Activated T-cell treated with anti-CD3 and anti-CD28 coated beads for 4 hours (primary cell): ENCODE data around the gene ZCCHC24.
A peak's percentile ranks its signal among the peaks of the same experiment; 100 is the strongest.

Experiments used
- DNase-seq: peaks from one replicate; pipeline ENCODE4 v3.0.0-alpha.2; 2020

Gene ZCCHC24

GRCh38 chr10:79409726-79410085, 35.7 kb downstream of the ZCCHC24 start:
- no peak for DNase-seq

DNA sequence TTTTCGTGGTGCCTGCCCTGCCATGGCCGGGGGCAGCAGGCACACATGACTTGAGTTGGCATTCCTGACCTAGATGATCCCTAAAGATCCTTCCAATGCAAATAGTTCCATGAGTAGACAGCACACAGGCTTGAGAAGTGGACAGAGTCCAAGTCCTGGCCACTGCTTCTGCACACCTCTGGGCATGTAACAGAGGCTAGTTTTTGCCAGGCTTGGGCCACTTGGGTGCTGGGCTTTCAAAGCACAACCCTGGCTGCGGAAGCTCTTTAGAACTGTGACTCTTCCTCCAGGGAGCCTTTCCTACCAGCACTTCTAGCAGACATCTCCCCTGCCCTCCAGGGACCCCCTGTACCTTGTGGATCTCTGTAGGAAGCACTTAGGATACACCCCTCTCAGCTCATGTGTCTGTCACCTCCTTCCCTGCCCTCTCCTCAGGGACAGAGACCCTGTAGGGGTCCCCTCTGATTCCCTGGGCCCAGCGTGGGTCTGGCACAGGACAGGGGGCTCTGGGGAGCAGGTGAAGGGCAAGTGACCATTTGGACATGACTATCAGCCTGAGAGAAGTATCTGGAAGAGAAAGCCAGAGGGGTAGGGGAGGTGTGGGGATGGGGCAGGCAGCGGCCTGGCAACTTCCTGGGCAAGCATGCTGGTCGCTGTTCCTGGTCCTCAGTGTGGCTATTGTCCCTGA, 36.2 kb downstream of the ZCCHC24 start:
- no peak for DNase-seq

DNA sequence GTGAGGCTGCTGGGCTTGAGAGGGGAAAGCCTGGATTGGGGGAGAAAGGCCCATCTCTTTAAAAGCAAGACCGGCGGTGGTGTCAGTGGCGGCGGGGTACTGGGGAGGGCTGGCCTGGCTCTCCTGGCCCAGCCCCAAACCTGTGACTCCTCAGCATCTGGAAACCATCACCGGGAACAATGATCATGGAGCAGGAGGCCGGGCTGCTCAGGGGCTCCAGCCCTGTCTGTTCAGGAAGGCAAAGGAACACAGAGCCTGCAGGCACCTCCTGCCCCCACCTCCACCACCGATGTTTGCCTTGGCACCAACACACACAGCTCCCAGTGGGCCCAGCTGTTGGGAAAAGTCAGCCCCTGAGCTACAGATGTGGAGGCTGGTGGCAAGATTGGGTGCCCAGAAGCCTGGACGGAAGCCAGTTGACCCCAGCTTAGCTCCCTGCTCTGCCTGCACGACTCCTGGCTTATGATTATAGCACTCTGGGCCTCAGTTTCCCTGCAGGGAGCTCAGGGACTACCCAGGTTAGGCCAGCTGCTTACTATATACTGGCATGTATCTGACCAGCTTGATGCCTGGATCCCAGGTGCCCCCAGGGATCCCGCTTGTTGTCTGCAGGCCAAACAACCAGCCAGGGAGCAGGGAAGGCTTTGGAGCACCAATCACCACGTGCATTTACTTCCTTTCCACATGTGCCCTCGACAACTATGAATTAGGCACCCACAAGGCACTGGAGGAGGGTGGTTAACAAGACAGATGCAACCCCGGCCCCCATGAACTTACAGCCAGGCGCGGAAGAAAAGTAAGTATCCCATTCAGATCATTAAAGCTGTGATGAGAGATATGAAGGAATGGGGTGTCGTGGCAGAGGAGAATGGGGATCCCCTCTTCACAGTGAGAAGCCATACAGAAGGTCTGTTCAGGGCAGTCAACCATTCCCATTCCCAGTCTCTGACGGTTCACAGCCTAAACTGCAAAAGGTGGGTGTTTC, 37.3 kb downstream of the ZCCHC24 start:
- DNase-seq, result no peak

GRCh38 chr10:79407423-79407796, 38.0 kb downstream of the ZCCHC24 start:
- no peak for DNase-seq

- DNase-seq, result no peak
Measured at GRCh38 chr10:79406683-79407422, 38.6 kb downstream of the ZCCHC24 start.

DNA sequence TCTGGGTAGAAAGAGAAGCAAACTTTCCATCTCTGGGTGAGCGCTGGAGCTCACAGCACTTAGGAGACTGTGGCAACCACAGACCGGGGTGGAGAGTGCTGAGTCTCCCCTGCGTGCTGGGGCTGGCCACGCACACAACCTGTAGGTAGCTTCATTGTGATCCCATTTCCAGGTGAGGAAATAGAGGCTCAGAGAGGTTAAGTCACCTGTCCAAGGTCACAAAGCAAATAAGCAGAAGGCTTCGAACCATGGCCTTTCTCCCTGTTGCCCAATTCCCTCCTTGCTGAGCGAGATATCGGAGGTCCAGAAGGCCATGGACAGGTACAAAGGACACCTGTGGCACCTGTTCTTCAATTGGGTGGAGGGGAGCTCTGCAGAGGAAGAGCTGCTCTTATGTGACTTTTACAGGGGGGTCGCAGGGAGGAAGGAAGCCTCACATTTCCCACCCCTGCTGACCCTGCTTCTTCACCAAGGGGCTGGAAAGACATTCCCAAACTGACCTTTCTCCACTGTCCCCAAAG, 39.4 kb downstream of the ZCCHC24 start:
- no peak for DNase-seq

DNA sequence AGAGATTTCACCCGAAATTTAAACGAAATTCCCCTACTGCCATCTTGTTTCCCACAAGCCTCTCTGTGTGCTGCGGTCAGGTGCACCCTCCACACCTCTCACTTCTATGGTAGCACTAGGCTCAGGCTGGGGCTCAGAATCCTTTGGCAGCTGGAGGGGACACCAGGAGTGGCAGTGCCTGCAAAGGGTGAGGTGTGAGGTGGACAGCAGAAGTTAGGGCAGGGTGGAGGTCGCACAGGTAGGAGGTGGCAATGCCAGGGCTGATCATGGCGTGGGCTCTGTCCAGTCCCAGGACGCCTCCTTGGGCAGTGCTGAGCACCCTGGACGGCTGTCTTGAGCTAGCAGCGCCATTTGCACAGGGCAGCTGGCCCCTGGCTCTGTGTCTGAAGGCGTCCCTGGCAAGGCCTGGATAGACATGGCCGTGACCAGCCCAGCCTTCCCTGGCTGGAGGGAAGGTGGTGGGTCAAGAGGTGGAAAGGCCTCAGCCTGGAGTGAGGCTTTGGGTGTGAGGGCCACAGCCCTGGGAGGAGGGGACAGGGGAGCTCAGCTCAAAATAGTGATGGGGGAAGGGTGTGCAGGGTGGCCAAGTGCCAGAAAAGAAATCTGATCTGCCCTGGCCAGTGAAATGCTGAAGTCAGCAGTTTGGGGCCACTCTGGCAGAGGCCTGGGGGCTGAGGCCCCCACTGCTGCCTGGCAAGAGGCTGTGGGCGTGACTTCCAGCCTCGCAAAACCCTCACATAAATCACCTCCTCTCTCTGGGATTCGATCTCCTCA, 40.0 kb downstream of the ZCCHC24 start:
- no peak for DNase-seq

GRCh38 chr10:79404690-79405131, 40.7 kb downstream of the ZCCHC24 start:
- DNase-seq, result no peak

DNA sequence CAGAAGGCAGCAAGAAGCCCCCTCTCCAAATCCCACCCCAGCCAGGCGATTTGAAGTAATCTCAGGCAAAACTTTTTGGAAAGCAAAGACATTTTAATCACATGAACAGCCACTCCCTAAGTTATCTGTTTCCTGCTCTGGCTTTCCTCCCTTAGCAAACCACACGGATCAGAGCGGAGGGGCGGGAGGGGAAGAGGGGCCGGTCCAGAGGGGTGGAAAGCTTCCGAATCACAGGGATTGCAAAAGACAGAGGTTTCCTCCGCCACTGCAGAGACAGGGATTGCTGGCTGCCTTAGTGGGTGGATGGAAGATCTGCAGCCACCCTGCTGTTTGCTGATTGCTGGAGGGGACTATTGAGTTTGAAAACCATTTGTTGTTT, 41.2 kb downstream of the ZCCHC24 start:
- no peak for DNase-seq

DNA sequence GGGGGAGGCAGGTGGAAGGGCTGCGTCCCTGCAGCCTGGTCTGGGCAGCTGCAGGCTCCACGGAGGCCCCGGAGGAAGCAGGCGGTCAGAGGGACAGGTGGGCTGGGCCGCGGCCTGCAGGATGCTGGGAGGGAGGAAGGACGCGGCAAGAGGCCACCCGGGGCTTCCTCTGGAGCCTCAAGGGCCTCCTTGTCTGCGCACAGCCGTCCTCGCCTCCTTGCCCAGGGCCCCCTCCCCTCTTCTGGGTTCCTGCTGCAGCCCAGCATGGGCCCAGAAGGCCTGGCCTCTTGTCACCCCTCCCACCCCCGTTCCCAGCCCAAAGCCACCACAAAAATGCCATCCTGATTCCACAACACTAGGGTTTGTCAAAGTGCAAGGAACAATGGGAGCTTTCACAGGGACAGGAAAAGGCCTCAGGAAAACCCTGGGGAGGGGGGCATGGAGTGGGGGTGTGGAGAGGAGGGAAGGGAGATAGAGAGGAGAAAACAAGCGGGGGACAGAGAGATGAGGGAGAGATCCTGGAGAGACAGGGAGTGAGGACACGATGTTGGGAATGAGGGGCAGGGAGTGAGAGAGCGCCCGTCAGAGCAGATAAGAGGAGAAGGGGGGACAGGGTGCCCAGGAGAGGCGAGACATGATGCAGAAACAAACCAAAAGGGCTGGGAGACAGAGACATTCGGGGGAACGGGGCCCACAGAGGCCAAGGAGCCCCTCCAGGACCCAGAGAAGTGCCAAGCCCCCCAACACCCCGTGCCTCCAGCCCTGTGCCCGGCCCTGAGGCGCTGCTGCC, 41.8 kb downstream of the ZCCHC24 start:
- no peak for DNase-seq

DNA sequence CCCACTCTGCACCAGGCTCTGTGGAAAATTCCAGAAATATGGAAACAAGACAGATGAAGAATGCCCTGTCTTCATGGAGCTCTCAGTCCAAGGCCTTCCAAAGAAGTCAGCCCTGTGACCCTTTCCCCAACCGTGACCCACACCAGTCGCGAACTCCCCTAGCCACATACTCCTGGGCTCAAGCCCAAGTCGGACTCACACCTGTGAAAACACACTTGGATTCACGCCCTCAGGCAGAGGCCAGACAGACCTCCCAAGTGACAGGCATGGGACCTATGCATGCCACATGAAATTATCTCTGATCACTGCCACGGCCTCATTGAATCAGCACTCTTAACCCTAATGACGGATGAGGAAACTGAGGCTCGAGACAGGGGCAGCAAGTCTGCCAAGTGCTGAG, 42.5 kb downstream of the ZCCHC24 start:
- no peak for DNase-seq

DNA sequence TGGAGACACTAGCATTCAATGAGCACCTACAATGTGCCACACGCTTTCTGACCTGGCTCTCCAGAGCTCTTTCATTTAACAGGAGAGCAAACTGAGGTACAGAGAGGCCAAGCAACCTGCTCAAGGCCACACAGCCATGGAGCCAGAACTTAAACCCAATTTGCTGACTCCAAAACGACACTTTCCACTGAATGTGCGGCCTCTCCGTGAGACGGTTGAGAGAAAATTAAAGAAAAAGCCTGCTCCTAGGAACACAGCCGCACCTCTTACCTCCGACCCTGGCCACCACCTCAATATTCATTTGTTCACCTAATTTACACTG, 42.8 kb downstream of the ZCCHC24 start:
- no peak for DNase-seq

DNA sequence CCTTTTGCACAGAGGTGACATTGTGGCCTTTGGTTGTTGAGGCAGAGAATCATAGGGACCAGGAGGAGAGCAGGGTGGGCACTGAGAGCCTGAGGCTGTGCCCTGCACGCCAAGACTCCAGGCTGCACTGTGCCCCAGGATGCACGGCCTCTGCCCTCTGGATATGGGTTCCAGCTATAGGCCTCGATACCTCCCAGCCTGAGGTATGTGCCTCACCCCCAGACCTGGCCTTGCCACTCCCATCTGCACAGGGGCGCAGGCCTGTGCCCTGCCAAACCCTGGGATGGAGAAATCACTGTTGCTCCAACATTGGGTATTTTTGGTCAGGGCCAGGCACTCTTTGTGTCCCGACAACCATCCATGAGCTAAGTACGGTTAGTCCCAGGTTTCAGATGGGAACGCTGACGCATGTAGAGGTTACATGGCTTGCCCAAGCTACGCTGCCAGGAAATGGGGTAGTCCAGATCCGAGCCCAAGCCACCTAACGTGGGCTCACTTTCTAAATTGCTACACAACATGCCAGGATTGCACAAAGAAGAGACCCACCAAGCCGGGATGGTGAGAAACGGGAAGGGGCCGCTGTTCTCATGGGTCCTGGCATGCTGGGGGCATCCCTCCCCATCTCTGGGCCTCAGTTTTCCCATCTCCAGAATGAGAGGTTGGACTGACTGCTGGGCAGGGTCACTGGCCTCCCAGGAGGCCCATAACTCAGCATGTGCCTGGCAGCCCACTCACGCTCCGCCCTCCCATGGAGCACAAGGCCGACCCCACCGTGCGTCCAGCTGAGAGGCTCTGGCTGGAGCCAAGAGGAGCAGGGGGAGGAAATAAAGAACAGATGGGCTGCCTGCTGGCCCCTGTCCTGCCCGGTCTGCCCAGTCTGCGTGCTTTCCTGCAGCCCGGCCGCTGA, 44.2 kb downstream of the ZCCHC24 start:
- no peak for DNase-seq

DNA sequence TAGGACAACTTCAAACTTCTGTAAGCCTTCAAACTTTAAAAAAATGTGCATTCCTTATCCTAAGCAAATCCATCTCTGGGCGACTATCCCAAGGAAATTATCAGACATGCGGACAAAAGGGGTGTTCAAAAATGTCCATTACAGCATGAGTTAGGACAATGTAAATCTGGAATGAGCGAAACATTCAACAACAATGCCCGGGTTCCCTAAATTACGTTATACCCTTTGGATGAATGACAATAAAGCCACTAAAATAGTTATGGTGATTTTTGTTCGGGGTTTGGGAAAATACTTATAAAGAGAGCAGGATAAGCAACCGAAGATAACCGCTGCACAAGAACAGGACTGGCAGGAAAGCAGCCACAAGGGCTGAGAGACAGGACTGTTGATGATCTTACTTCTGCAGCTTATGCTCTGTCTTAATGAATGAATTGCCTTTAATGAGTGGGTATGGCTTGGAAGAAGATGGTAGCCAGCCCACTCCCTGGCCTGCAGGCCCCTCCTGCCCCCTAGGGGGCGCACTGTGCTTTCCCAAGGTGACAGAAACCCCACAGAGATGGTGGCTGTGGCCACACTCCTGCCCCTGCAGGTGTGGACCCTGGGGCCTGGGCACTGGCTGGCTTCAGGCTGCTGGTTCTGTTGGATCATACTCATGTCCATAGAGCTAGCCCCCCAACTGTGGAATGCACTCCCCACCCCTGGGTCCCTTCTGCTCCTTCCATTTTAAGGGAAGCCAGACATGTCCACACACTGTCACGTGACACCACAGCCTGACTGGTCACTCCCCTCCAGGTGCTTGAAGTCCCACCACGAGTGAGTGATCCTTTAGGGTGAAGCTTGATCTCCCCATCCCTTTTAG, 45.0 kb downstream of the ZCCHC24 start:
- peak; percentile 21 for DNase-seq

DNA sequence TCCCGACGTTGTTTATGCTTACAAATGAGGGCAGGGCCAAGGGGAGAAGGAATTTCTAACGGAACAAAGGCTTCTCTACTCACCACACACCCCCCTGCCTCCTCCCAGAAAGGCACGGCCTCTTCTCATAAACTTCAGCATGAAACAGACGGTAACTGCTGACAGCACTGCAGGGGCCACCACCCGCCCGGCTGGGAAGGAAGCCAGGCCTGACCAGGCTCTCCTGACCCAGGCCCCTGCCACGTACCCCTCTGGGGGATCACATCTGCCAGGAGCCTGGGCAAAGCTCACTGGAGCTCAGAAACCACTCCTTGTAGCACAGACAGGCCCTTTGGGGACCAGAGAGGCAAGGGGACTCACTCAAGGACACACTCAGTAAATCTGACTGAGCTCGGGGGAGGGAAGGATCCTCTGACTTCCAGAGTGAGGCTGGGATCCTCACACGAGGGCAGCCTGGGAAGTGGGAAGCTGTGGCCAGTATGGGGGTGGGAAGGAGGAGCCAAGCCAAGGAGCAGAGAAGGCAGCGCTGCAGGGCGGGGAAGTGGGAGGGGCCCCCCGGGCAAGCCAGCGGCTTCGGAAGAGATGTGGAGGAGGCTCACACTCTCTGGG, 46.1 kb downstream of the ZCCHC24 start:
- DNase-seq, result no peak

GRCh38 chr10:79398642-79399041, 46.8 kb downstream of the ZCCHC24 start:
- DNase-seq, result no peak

DNA sequence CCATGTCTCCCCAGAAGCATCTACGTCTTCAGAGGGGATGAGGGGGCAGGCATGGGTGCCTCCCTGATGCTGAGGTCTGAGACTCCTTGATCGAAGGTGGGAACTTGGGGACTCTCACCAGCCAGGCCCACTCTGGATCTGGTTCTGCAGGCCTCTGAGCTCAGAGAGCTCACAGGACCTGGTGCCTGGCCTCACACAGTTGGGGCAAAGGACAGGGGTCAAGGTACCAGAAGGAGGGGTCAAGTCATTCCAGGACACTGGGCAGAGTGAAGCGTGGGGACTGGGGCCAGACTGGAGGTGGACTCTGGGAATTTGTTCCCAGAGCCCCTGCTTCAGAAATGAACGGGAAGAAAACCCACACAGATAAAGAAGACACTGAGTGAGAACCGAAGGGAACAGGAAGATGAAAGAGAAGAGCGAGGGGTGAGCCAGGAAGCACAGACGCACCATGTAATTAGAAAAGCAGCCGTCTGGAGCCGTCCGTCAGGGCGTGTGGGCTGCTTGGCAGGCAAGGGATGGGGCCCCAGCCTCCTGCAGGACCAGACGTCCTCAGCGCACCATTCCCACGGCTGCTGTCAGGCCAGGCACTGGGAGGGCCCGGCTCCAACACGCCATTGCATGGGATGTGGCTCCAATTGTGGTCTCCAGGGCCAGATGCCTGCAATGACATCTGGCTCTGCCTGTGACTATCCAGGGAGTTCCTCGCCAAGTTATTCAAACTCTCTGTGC, 47.7 kb downstream of the ZCCHC24 start:
- no peak for DNase-seq

DNA sequence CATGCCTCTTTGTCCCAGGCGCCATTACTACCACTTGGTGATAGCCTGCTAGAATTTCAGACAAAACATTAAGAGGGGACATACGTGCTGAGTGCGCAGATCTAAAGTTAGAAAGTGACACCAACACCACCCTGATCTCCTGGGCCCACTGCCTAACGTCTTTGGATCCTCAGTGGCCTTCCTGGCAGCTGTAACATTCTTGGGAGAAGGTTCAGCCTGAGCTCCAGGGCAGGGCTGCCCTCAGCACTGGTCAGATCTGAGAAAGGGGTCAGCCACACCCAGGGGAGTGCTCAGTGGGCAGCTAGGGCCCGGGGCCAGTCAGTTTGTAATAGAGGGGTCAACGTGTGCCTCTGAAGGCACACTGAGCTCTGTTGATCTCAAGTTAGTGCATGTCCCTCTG, 48.4 kb downstream of the ZCCHC24 start:
- DNase-seq, result no peak

DNA sequence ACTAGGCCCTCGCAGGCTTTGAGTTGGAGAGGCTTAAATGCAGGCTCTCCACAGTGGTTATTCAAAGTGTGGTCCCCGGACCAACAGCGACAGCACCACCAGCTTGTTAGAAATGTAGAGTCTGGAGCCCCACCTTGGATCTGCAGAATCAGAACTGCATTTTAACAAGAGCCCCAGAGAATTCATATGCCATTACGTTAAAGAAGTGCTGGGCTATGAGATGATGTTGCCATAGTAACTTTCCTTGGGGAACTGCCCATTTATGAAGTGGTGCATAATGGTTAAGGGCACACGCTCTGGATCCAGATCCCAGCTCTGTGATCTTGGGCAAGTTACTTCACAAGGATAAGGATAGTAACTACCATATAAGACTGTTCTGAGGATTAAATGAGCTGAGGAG, 48.9 kb downstream of the ZCCHC24 start:
- no peak for DNase-seq
